GM12892 (cell line): ENCODE data around the gene BPIFB4.

Source experiments
- POLR2A ChIP-seq: IDR thresholded peaks from 2 replicates; pipeline ENCODE4 v1.6.1; 2011; ENCODE audit warnings: low read depth, low read length, control low read depth
- POLR2AphosphoS5 ChIP-seq: IDR thresholded peaks from 2 replicates; pipeline ENCODE4 v1.6.1; 2011; ENCODE audit warnings: low read depth, low read length, control low read depth

- TF ChIP-seq POLR2AphosphoS5 (no peak), POLR2A (no peak)
Measured at GRCh38 chr20:33119725-33120720, 40.6 kb downstream of the BPIFB4 start.
